PC-9 (cell line): ENCODE data around the gene ZNF77. TPM values are rescaled to one million over a fixed set of nuclear protein-coding genes. Genes with fewer than 3 reads are reported as not detected.

Experiments used
- BruUV-seq: library from RNA; stranded (reverse); fragments of 400-500 nt; replicated peaks from 2 replicates; lab custom pipeline; 2021; lab: Mats Ljungman, UMichigan
- CTCF ChIA-PET: fragments of 300-600 bp; sonication (Branson Sonifier 250); formaldehyde crosslinking; loops from one replicate; lab custom pipeline; 2022; ENCODE audit warnings: antibody characterized with exemption; lab: Charles Lee
- POLR2A ChIA-PET: fragments of 300-600 bp; sonication (Branson Sonifier 250); formaldehyde crosslinking; loops from one replicate; lab custom pipeline; 2022; ENCODE audit warnings: antibody characterized with exemption; ENCODE audit not compliant: unreplicated experiment; lab: Charles Lee
- DNase-seq, 2 experiments: peaks; one replicate each; pipeline versions ENCODE4 v3.0.0 to v3.0.0-alpha.2; 2015 to 2022; ENCODE audit warnings: mixed read lengths in 1 of 2
- H2AFZ ChIP-seq: fragments of 200-600 bp; sonication (generic); 2 replicates; pipeline ENCODE4 v1.8.1; 2017; ENCODE audit warnings: antibody characterized with exemption
- H3F3A ChIP-seq: fragments of 200-600 bp; sonication (generic); 2 replicates; pipeline ENCODE4 v1.8.1; 2017; ENCODE audit warnings: antibody characterized with exemption, mild to moderate bottlenecking, low read depth; ENCODE audit not compliant: insufficient read depth
- H3K27ac ChIP-seq: fragments of 200-600 bp; sonication (generic); 2 replicates; pipeline ENCODE4 v1.6.1; 2016; ENCODE audit warnings: mixed run types
- H3K27me3 ChIP-seq: fragments of 200-600 bp; sonication (generic); 2 replicates; pipeline ENCODE4 v1.6.1; 2016; ENCODE audit warnings: low read depth, mixed run types; ENCODE audit not compliant: insufficient read depth
- H3K36me3 ChIP-seq: fragments of 200-600 bp; sonication (generic); 2 replicates; pipeline ENCODE4 v1.6.1; 2016; ENCODE audit warnings: low read depth, mixed run types
- H3K4me1 ChIP-seq: fragments of 200-600 bp; sonication (generic); replicated peaks from 2 replicates; pipeline ENCODE4 v1.6.1; 2016; ENCODE audit warnings: mixed run types; ENCODE audit not compliant: insufficient read depth
- H3K4me2 ChIP-seq: fragments of 200-600 bp; sonication (generic); 2 replicates; pipeline ENCODE4 v1.6.1; 2017; ENCODE audit warnings: mixed run types
- H3K4me3 ChIP-seq: fragments of 200-600 bp; sonication (generic); 2 replicates; pipeline ENCODE4 v1.6.1; 2016; ENCODE audit warnings: mixed run types
- H3K79me2 ChIP-seq: fragments of 200-600 bp; sonication (generic); 2 replicates; pipeline ENCODE4 v1.6.1; 2017; ENCODE audit warnings: low read depth, mixed run types
- H3K9me2 ChIP-seq: fragments of 200-600 bp; sonication (generic); 2 replicates; pipeline ENCODE4 v1.8.1; 2017; ENCODE audit warnings: mild to moderate bottlenecking; ENCODE audit not compliant: insufficient read depth
- H3K9me3 ChIP-seq: fragments of 200-600 bp; sonication (generic); 2 replicates; pipeline ENCODE4 v1.8.1; 2016; ENCODE audit warnings: low read depth; ENCODE audit not compliant: insufficient read depth
- H4K20me1 ChIP-seq: fragments of 200-600 bp; sonication (generic); 2 replicates; pipeline ENCODE4 v1.8.1; 2017; ENCODE audit not compliant: insufficient read depth
- EZH2 ChIP-seq: fragments of 200-600 bp; sonication (generic); IDR thresholded peaks from 2 replicates; pipeline ENCODE4 v1.8.0; 2017; ENCODE audit warnings: antibody characterized with exemption, low read depth
- intact Hi-C: fragments of 100-400 bp; cut with micrococcal nuclease; formaldehyde crosslinking; loops from one replicate; pipeline ENCODE4 v1.10.0; 2022; ENCODE audit not compliant: unreplicated experiment
- total RNA-seq: library from RNA; stranded (reverse); gene quantifications from 2 replicates; pipeline ENCODE4 v1.2.3, GENCODE V29; 2021
- TF ChIP-seq, protein P1 (sequence below): fragments of 200-600 bp; sonication (generic); conservative IDR thresholded peaks from 2 replicates; pipeline ENCODE4 v1.6.1; 2017; ENCODE audit warnings: mixed run types, antibody characterized with exemption, mild to moderate bottlenecking, moderate library complexity

The ZNF77 gene
- total RNA-seq, 1 experiment from 2014 or later, result 2.5 TPM

DNA sequence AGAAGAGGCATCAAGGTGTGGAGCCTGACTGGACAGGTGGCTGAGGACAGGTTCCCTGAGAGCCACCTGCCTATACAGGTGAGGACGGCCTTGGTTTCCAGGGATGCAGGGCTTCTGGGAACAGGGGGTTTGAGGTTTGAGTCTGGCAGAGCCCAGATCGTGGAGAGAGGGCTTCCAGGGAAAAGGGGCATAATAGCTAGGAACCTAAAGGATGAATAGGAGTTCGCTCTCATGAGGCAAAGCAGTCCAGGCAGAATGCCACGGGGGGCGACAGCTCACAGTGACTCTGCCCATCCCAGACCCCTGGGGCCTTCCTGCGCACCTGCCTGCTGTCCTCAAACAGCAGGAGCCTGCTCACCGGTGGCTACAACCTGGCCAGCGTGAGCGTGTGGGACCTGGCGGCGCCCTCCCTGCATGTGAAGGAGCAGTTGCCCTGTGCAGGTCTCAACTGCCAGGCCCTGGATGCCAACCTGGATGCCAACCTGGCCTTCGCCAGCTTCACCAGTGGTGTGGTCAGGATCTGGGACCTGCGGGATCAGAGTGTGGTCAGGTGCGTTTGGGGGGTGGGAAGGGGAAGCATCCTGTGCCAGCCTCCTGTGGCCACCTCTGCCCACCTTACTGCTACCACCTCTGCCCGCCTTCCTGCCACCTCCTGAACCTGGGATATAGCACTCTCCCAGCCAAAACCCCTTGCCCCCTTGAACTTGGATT, 44.6 kb upstream of the ZNF77 start:
- POLR2A ChIA-PET, result no interaction called here
- Histone ChIP-seq H3K79me2 (no peaks in the 10 kb centered on the region), H3K27ac (no peak overlapping the region), H3K4me1 (no peaks in the 10 kb centered on the region), H3K9me2 (no peaks in the 10 kb centered on the region), H3K36me3 (no peaks in the 10 kb centered on the region), H3K4me3 (no peak overlapping the region), H4K20me1 (no peaks in the 10 kb centered on the region), H3K4me2 (no peak overlapping the region), H3K9me3 (no peaks in the 10 kb centered on the region), H3K27me3 (no peaks in the 10 kb centered on the region), H3F3A (no peaks in the 10 kb centered on the region), H2AFZ (no peak overlapping the region)
- CTCF ChIA-PET, result no interaction called here
- BruUV-seq, result no TSS peak
- intact Hi-C loops, result no loop called here
- no peak for DNase-seq
- TF ChIP-seq, protein P1, sequence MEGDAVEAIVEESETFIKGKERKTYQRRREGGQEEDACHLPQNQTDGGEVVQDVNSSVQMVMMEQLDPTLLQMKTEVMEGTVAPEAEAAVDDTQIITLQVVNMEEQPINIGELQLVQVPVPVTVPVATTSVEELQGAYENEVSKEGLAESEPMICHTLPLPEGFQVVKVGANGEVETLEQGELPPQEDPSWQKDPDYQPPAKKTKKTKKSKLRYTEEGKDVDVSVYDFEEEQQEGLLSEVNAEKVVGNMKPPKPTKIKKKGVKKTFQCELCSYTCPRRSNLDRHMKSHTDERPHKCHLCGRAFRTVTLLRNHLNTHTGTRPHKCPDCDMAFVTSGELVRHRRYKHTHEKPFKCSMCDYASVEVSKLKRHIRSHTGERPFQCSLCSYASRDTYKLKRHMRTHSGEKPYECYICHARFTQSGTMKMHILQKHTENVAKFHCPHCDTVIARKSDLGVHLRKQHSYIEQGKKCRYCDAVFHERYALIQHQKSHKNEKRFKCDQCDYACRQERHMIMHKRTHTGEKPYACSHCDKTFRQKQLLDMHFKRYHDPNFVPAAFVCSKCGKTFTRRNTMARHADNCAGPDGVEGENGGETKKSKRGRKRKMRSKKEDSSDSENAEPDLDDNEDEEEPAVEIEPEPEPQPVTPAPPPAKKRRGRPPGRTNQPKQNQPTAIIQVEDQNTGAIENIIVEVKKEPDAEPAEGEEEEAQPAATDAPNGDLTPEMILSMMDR, result no peak
- TF ChIP-seq EZH2, result no peak

DNA sequence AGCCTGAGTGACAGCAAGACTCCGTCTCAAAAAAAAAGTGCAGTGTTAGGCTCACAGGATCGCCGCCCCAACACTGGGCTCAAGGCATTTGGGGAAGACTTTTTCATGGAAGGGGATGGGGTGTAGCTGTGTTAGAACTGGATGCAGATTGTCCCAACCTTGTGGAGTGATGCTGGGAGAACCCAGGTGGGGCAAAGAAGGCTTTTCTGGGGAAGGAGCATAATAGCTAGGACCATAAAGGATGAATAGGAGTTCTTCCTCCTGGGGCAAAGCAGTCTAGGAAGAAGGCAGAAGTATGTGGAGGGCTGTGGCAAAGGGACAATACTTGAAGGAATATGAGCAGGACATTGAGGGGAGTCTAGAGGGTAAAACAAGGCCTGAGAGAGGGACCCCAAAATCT, 43.8 kb upstream of the ZNF77 start:
- DNase-seq, result no peak
- POLR2A ChIA-PET, result no interaction called here
- H3K4me3 ChIP-seq, result no peak overlapping the region
- no peaks in the 10 kb centered on the region for H3K4me1 ChIP-seq
- BruUV-seq, result no TSS peak
- no peaks in the 10 kb centered on the region for H4K20me1 ChIP-seq
- no peaks in the 10 kb centered on the region for H3K79me2 ChIP-seq
- H2AFZ ChIP-seq, result no peak overlapping the region
- H3K27ac ChIP-seq, result no peak overlapping the region
- H3K36me3 ChIP-seq, result no peaks in the 10 kb centered on the region
- no peaks in the 10 kb centered on the region for H3K27me3 ChIP-seq
- no peaks in the 10 kb centered on the region for H3F3A ChIP-seq
- no peak for TF ChIP-seq EZH2
- TF ChIP-seq, protein P1, result no peak
- intact Hi-C loops, result no loop called here
- no peaks in the 10 kb centered on the region for H3K9me3 ChIP-seq
- no peak overlapping the region for H3K4me2 ChIP-seq
- no peaks in the 10 kb centered on the region for H3K9me2 ChIP-seq
- CTCF ChIA-PET, result no interaction called here

DNA sequence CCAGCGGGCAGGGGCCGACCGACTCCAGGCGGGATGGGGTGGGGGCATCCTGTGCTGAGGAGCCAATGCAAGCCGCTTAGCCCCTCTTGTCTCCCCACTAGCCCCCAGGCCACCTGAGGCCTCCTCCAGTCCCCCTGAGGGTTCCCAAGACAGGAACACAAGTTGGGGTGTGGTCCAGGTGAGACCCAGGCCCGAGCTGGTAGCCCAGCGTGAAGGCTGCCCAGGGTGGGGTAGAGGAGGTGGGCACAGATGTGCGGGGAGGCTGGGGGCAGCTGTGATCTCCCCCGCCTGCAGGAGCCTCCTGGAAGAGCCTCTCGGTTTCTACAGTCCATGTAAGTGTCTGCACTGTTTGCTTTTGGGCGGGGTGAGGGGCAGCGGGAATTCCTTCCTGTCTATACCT, 43.0 kb upstream of the ZNF77 start:
- POLR2A ChIA-PET, result no interaction called here
- H3K27ac ChIP-seq, result no peak overlapping the region
- H3F3A ChIP-seq, result peaks cover 4% of the 10 kb centered on the region; the same call in 1 of the 2 replicates
- H3K36me3 ChIP-seq, result no peaks in the 10 kb centered on the region
- no peak overlapping the region for H2AFZ ChIP-seq
- DNase-seq, result no peak
- H3K4me1 ChIP-seq, result no peaks in the 10 kb centered on the region
- TF ChIP-seq, protein P1, result no peak
- TF ChIP-seq EZH2, result no peak
- H3K27me3 ChIP-seq, result no peaks in the 10 kb centered on the region
- intact Hi-C loops, result no loop called here
- H3K4me3 ChIP-seq, result no peak overlapping the region
- no peaks in the 10 kb centered on the region for H3K9me2 ChIP-seq
- H3K79me2 ChIP-seq, result no peaks in the 10 kb centered on the region
- H4K20me1 ChIP-seq, result no peaks in the 10 kb centered on the region
- H3K9me3 ChIP-seq, result no peaks in the 10 kb centered on the region
- no TSS peak for BruUV-seq
- CTCF ChIA-PET, result no interaction called here
- H3K4me2 ChIP-seq, result no peak overlapping the region
